Type B pancreatic cell (in vitro differentiated cells): ENCODE measurements around the gene MAST3. TPM values are rescaled to one million over a fixed set of nuclear protein-coding genes. Genes with fewer than 3 reads are reported as not detected.

Source experiments
- DNase-seq: peaks from one replicate; pipeline ENCODE4 v3.0.0; 2021; ENCODE audit warnings: mixed read lengths; ENCODE audit not compliant: unreplicated experiment; ENCODE audit errors: extremely low spot score
- H3K27ac Mint-ChIP-seq: 2 replicates; pipeline ENCODE4 v1.8.0; 2021; ENCODE audit warnings: mild to moderate bottlenecking, mixed read lengths
- H3K27me3 Mint-ChIP-seq: 2 replicates; pipeline ENCODE4 v1.8.0; 2021; ENCODE audit warnings: mixed read lengths
- H3K36me3 Mint-ChIP-seq: 2 replicates; pipeline ENCODE4 v1.8.0; 2021; ENCODE audit warnings: mixed read lengths
- H3K4me1 Mint-ChIP-seq: one replicate; pipeline ENCODE4 v1.8.0; 2021; ENCODE audit warnings: mixed read lengths; ENCODE audit not compliant: unreplicated experiment
- H3K4me3 Mint-ChIP-seq: 2 replicates; pipeline ENCODE4 v1.8.0; 2021; ENCODE audit warnings: mild to moderate bottlenecking, mixed read lengths
- H3K9me3 Mint-ChIP-seq: 2 replicates; pipeline ENCODE4 v1.8.0; 2021; ENCODE audit warnings: mixed read lengths
- CTCF ChIP-seq: fragments of 200-600 bp; sonication (generic); conservative IDR thresholded peaks from 2 replicates; pipeline ENCODE4 v1.5.0; 2021; ENCODE audit warnings: antibody characterized with exemption, mild to moderate bottlenecking
- total RNA-seq: library from RNA; stranded (reverse); gene quantifications from 2 replicates; pipeline ENCODE4 v1.2.1, GENCODE V29; 2021; ENCODE audit warnings: low replicate concordance

Gene MAST3
- total RNA-seq, 1 donor from 2014 or later, result 14.1 TPM

DNA sequence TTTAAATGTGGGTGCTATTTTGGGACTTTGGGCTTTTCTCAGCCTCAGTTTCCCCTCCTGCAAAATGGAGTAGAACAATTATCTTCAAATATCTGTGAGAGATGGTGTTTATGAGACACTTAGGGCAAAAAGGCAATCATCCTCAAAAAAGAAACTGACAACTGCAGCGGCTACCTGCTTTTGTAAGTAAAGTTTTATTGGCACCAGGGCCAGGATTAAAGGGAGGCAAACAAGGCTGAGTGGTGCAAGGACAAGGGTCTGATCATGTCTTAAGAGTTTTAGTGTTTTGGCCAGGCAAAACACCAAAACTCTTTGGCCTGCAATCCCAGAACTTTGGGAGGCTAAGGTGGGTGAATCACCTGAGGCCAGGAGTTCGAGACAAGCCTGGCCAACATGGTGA lies 1.3 kb upstream of the MAST3 start:
- Mint-ChIP-seq H3K9me3 (no peaks in the 10 kb centered on the region), H3K4me3 (no peak overlapping the region), H3K27ac (no peak overlapping the region), H3K27me3 (peaks cover 41% of the 10 kb centered on the region), H3K4me1 (no peaks in the 10 kb centered on the region), H3K36me3 (no peaks in the 10 kb centered on the region)
- no peak for TF ChIP-seq CTCF
- no peak for DNase-seq

GRCh38 chr19:18097993-18098890 lies 664 bp downstream of the MAST3 start:
- Mint-ChIP-seq H3K36me3 (no peaks in the 10 kb centered on the region), H3K4me1 (no peaks in the 10 kb centered on the region), H3K27ac (no peak overlapping the region), H3K9me3 (no peaks in the 10 kb centered on the region), H3K27me3 (peaks cover 47% of the 10 kb centered on the region), H3K4me3 (peak overlapping the region; percentile 80)
- DNase-seq, result no peak
- TF ChIP-seq CTCF, result no peak

DNA sequence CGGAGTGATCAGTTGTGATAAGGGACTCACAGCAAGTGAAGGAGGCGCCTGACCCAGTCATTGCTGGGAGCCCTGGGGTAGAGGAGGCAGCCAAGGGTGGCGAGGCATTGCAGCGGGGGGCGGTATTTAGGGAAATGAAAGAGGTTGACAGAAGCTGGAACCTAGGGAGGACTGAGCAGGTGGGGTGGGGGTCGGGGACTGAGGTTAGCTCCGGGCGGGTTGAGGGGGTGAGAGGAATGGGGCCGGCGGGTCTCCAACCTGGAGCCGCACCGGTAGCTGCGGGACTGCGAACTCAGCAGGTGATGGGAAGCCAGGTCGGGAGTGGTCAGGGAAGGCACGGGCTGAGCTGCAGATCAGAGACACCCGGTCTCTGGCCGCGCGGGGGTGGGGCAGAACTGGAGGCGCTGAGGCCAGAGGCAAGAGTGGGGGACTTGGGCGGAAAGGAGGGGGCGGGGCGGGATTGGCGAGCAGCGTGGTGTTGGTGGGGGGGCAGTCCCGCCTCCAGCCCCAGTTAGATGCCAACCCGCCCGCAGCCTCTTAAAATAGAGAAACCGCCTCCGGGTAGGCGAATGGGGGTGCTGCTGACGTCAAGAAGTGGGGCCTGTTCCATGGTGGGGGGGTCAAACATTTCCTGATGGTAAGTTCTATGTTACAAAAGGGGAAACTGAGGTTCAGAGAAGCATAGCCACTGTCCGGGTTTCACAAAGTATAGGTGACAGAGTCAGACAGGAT lies 1.5 kb downstream of the MAST3 start:
- H3K4me1 Mint-ChIP-seq, result no peaks in the 10 kb centered on the region
- H3K4me3 Mint-ChIP-seq, result no peak overlapping the region
- H3K9me3 Mint-ChIP-seq, result no peaks in the 10 kb centered on the region
- DNase-seq, result no peak
- peaks cover 47% of the 10 kb centered on the region for H3K27me3 Mint-ChIP-seq
- peak overlapping the region; percentile 64 for H3K27ac Mint-ChIP-seq
- no peak for TF ChIP-seq CTCF
- no peaks in the 10 kb centered on the region for H3K36me3 Mint-ChIP-seq

- H3K27ac Mint-ChIP-seq, result peak overlapping the region; percentile 64
- H3K9me3 Mint-ChIP-seq, result no peaks in the 10 kb centered on the region
- no peaks in the 10 kb centered on the region for H3K36me3 Mint-ChIP-seq
- TF ChIP-seq CTCF, result no peak
- H3K4me3 Mint-ChIP-seq, result no peak overlapping the region
- peaks cover 48% of the 10 kb centered on the region for H3K27me3 Mint-ChIP-seq
- DNase-seq, result no peak
- peaks cover 3% of the 10 kb centered on the region for H3K4me1 Mint-ChIP-seq
Observed at GRCh38 chr19:18099623-18099995, 2.0 kb downstream of the MAST3 start.

- Mint-ChIP-seq H3K36me3 (no peaks in the 10 kb centered on the region), H3K27ac (no peak overlapping the region), H3K9me3 (no peaks in the 10 kb centered on the region), H3K4me1 (peaks cover 6% of the 10 kb centered on the region), H3K27me3 (peaks cover 47% of the 10 kb centered on the region), H3K4me3 (no peak overlapping the region)
- no peak for DNase-seq
- no peak for TF ChIP-seq CTCF
Observed at GRCh38 chr19:18100710-18101109, 3.1 kb downstream of the MAST3 start.
